Parathyroid adenoma (tissue), 2 donors: Measurements from ENCODE around the gene CFAP92.

Experiments
- H2AFZ ChIP-seq: fragments of 300-600 bp; sonication (generic); one replicate; pipeline ENCODE4 v1.7.0; 2017; ENCODE audit warnings: antibody characterized with exemption, mild to moderate bottlenecking
- H3K27ac ChIP-seq: fragments of 300-600 bp; sonication (generic); one replicate; pipeline ENCODE4 v1.7.0; 2017
- H3K27me3 ChIP-seq: fragments of 300-600 bp; sonication (generic); one replicate; pipeline ENCODE4 v1.7.0; 2017; ENCODE audit warnings: low read length; ENCODE audit not compliant: control insufficient read depth, insufficient read depth
- H3K36me3 ChIP-seq: fragments of 300-600 bp; sonication (generic); one replicate; pipeline ENCODE4 v1.7.0; 2017; ENCODE audit warnings: low read length; ENCODE audit not compliant: control insufficient read depth, insufficient read depth
- H3K4me1 ChIP-seq: fragments of 300-600 bp; sonication (generic); one replicate; pipeline ENCODE4 v1.7.0; 2017; ENCODE audit warnings: control low read depth
- H3K4me2 ChIP-seq: fragments of 300-600 bp; sonication (generic); one replicate; pipeline ENCODE4 v1.7.0; 2017; ENCODE audit warnings: low read length
- H3K4me3 ChIP-seq: fragments of 300-600 bp; sonication (generic); one replicate; pipeline ENCODE4 v1.7.0; 2017; ENCODE audit warnings: low read depth, low read length
- H3K79me2 ChIP-seq: fragments of 300-600 bp; sonication (generic); one replicate; pipeline ENCODE4 v1.7.0; 2017; ENCODE audit warnings: control low read depth
- H3K9ac ChIP-seq: fragments of 300-600 bp; sonication (generic); one replicate; pipeline ENCODE4 v1.7.0; 2017; ENCODE audit warnings: mild to moderate bottlenecking
- H3K9me3 ChIP-seq: fragments of 300-600 bp; sonication (generic); one replicate; pipeline ENCODE4 v1.7.0; 2017; ENCODE audit warnings: low read length; ENCODE audit not compliant: control insufficient read depth
- CTCF ChIP-seq: fragments of 300-600 bp; sonication (generic); IDR thresholded peaks from one replicate; pipeline ENCODE4 v1.7.0; 2017; ENCODE audit warnings: antibody characterized with exemption, mild to moderate bottlenecking
- donor health status: primary hyperparathyroidism.

The CFAP92 gene

DNA sequence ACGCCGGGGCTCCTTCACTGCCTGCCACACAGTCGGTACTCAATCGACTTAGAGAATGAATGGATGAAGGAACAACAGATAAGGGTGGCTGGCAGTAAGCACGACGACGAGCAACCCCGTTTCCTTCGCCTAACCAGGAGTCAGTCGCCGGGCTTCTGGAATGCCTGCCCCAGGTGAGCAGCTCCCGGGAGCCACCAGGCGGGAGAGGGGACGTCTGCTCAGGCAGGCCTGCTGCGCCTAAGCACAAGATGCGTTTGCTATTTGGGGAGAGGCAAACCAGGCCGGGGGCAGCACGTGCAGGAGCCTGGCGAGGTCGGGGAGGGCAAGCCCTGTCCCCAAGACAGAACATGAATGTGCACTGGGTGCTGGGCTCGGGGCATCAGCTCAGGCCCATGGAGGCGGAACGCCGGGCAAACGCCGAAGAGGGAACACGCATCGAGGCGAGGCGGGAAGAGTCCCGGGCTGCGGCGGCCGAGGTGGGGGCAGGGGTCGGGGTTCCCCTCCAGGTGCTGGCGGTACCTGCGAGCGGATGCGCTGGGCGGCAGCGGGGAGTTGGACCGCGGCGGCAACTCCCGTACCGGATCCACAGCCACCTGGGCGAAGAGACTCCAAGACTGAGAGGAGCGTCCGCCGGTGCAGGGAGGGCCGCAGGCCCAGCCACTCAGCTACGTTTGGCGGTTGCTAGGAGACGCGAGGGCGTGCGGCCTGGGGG is at the start of gene CFAP92:
Gene CFAP92, minus strand, starts transcription at position 616 of the 712 bp plus-strand sequence. CDS start 772 bp downstream, outside the sequence.
- Histone ChIP-seq H3K4me2 (peak within 1 kb of the TSS; percentile 98), H3K9ac (no peak within 1 kb of the TSS), H3K9me3 (no peaks in the 10 kb centered on the region), H3K4me3 (peak within 1 kb of the TSS; percentile 59), H3K27ac (no peak within 1 kb of the TSS), H2AFZ (peak within 1 kb of the TSS; percentile 89), H3K4me1 (peaks cover 5% of the 10 kb centered on the region), H3K27me3 (no peaks in the 10 kb centered on the region), H3K36me3 (no peaks in the 10 kb centered on the region), H3K79me2 (no peaks in the 10 kb centered on the region)
- TF ChIP-seq CTCF = no peak

DNA sequence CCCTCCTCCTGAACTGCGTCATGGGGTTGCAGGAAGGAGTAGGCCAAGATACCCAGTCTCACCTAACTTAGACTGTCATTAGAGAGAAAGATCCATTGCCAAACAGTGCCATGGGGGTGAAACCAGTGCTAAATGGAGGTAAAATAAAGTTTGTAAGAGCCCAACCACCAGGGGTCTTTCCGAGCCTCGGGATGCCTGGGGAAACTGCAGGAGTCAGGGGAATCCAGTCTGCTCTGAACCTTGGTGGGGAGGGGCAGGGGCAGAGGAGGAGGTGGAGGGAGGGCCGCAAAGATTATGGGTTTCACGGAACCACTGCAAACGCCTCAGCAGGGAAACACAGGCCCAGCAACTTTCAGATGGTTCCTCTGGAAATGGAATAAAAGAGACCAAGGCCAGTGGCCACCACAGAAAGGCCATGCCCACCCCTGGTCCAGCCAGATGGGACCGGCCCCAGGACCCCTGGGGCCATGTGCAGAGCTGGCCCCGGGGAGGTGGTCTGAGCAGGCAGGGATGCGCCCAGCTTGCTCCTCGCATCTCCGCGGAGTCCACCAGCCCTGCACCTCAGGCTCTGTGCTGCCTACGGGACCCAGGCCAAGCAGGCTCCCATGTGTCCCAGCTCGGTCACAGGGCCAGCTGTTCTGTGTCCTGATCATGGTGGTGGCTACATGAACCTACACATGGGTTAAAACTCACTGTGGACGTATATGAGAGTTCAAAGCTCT is 46.9 kb upstream of the CFAP92 start:
- H3K4me2 ChIP-seq = no peak overlapping the region
- no peak overlapping the region for H3K27ac ChIP-seq
- TF ChIP-seq CTCF = no peak
- H2AFZ ChIP-seq = no peak overlapping the region
- no peaks in the 10 kb centered on the region for H3K79me2 ChIP-seq
- H3K9ac ChIP-seq = no peak overlapping the region
- no peaks in the 10 kb centered on the region for H3K27me3 ChIP-seq
- no peaks in the 10 kb centered on the region for H3K4me1 ChIP-seq
- no peaks in the 10 kb centered on the region for H3K9me3 ChIP-seq
- no peak overlapping the region for H3K4me3 ChIP-seq
- H3K36me3 ChIP-seq = no peaks in the 10 kb centered on the region

GRCh38 chr3:129040039-129040336 is 46.1 kb upstream of the CFAP92 start:
- H3K79me2 ChIP-seq = no peaks in the 10 kb centered on the region
- no peak overlapping the region for H3K4me2 ChIP-seq
- no peak overlapping the region for H3K27ac ChIP-seq
- TF ChIP-seq CTCF = no peak
- H3K9ac ChIP-seq = no peak overlapping the region
- no peaks in the 10 kb centered on the region for H3K36me3 ChIP-seq
- H3K4me1 ChIP-seq = no peaks in the 10 kb centered on the region
- H2AFZ ChIP-seq = no peak overlapping the region
- H3K9me3 ChIP-seq = no peaks in the 10 kb centered on the region
- H3K27me3 ChIP-seq = no peaks in the 10 kb centered on the region
- H3K4me3 ChIP-seq = no peak overlapping the region

DNA sequence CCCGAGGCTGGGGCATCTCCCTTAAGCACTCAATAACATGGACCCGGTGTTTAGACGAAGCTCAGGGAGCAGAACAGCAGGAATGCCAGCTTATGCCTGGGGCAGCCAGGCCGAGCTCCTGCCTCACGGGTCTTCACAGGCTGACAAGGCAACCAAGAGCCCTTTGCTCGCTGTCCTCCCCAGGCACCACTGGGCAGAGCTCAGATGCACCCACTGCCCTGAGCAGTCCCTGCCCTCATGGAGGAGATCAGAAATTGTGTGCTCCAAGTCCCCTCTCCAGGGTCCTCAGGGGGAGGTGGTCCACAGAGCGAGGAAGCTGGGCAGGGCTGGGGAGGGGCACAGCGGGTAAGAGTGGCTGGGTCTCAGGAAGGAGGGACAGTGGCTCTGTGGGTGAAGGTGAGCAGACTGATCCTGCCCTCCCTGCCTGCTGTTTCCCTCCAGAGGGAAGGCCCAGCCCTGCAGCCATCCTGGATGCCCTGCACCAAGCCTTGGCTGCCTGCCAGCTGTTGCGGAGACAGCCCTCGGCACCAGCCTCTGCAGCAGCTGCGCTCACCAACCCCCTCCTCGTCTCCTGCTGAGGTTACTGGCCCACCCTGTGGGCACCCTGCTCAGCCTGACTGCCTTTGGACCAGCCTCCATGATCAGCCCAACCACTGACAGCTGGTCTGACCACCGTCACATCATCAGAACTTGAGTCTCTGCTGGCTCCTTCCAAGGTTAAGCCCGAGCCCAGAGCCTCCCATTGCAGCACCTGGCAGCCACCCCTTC is 45.6 kb upstream of the CFAP92 start:
- H3K79me2 ChIP-seq = no peaks in the 10 kb centered on the region
- TF ChIP-seq CTCF = no peak
- H3K36me3 ChIP-seq = no peaks in the 10 kb centered on the region
- H3K27ac ChIP-seq = no peak overlapping the region
- no peaks in the 10 kb centered on the region for H3K4me1 ChIP-seq
- H3K9me3 ChIP-seq = no peaks in the 10 kb centered on the region
- no peaks in the 10 kb centered on the region for H3K27me3 ChIP-seq
- H3K9ac ChIP-seq = no peak overlapping the region
- H3K4me2 ChIP-seq = no peak overlapping the region
- peak overlapping the region; percentile 35 for H2AFZ ChIP-seq
- H3K4me3 ChIP-seq = no peak overlapping the region
